OCI-LY1 (cell line): ENCODE results near the gene ZNF319.

Source experiments
- H2AFZ ChIP-seq: fragments of 200-600 bp; sonication (generic), shearing (Covaris generic); 2 replicates; pipeline ENCODE4 v1.6.0; 2014; ENCODE audit warnings: antibody characterized with exemption, mild to moderate bottlenecking, low read length
- H3F3A ChIP-seq: fragments of 200-600 bp; sonication (generic), shearing (Covaris generic); 2 replicates; pipeline ENCODE4 v1.6.0; 2014; ENCODE audit warnings: mild to moderate bottlenecking, antibody characterized with exemption, low read length, moderate library complexity; ENCODE audit not compliant: insufficient read depth
- H3K27ac ChIP-seq: fragments of 200-600 bp; sonication (generic); 2 replicates; pipeline ENCODE4 v1.5.1; 2014; ENCODE audit warnings: low read length, mixed run types, mild to moderate bottlenecking, low read depth; ENCODE audit not compliant: poor library complexity, severe bottlenecking
- H3K27me3 ChIP-seq: fragments of 200-600 bp; sonication (generic); 2 replicates; pipeline ENCODE4 v1.6.0; 2014; ENCODE audit warnings: antibody characterized with exemption, mild to moderate bottlenecking, low read length, moderate library complexity; ENCODE audit not compliant: insufficient read depth
- H3K36me3 ChIP-seq: fragments of 200-600 bp; sonication (generic); 2 replicates; pipeline ENCODE4 v1.6.1; 2014; ENCODE audit warnings: mild to moderate bottlenecking, antibody characterized with exemption, low read length, moderate library complexity, mixed read lengths; ENCODE audit not compliant: insufficient read depth
- H3K4me1 ChIP-seq: fragments of 200-600 bp; sonication (generic); 2 replicates; pipeline ENCODE4 v1.5.1; 2014; ENCODE audit warnings: mild to moderate bottlenecking, low read length, moderate library complexity; ENCODE audit not compliant: insufficient read depth, severe bottlenecking
- H3K4me2 ChIP-seq: fragments of 200-600 bp; sonication (generic), shearing (Covaris generic); 2 replicates; pipeline ENCODE4 v1.6.1; 2014; ENCODE audit warnings: low read length
- H3K4me3 ChIP-seq: fragments of 200-600 bp; sonication (generic); 2 replicates; pipeline ENCODE4 v1.5.1; 2014; ENCODE audit warnings: low read length, low read depth, mild to moderate bottlenecking, mixed read lengths; ENCODE audit not compliant: poor library complexity, severe bottlenecking
- H3K79me2 ChIP-seq: fragments of 200-600 bp; shearing (Covaris generic); 2 replicates; pipeline ENCODE4 v1.6.1; 2016; ENCODE audit warnings: mixed run types, low read length, mixed read lengths; ENCODE audit not compliant: insufficient read depth
- H3K9ac ChIP-seq: fragments of 200-600 bp; sonication (generic), shearing (Covaris generic); 2 replicates; pipeline ENCODE4 v1.6.1; 2014; ENCODE audit warnings: mild to moderate bottlenecking, low read length, mixed read lengths
- H3K9me2 ChIP-seq: fragments of 200-600 bp; sonication (generic), shearing (Covaris generic); 2 replicates; pipeline ENCODE4 v1.6.1; 2014; ENCODE audit warnings: low read depth, mild to moderate bottlenecking, low read length, mixed read lengths
- H3K9me3 ChIP-seq: fragments of 200-600 bp; shearing (Covaris generic); 2 replicates; pipeline ENCODE4 v1.6.1; 2014; ENCODE audit warnings: low read length, mixed read lengths
- H4K20me1 ChIP-seq: fragments of 200-600 bp; sonication (generic), shearing (Covaris generic); 2 replicates; pipeline ENCODE4 v1.6.0; 2016; ENCODE audit warnings: mild to moderate bottlenecking, low read length; ENCODE audit not compliant: insufficient read depth
- EZH2 ChIP-seq: fragments of 200-600 bp; sonication (generic), shearing (Covaris generic); IDR thresholded peaks from 2 replicates; pipeline ENCODE4 v1.8.0; 2017; ENCODE audit warnings: borderline replicate concordance, mixed run types, mild to moderate bottlenecking, antibody characterized with exemption, low read length, moderate library complexity, mixed read lengths
- TF ChIP-seq, protein P1 (sequence below): fragments of 200-600 bp; sonication (generic), shearing (Covaris generic); IDR thresholded peaks from 2 replicates; pipeline ENCODE4 v1.5.1; 2017; ENCODE audit warnings: mild to moderate bottlenecking, antibody characterized with exemption, low read length, moderate library complexity, mixed read lengths

Gene ZNF319

DNA sequence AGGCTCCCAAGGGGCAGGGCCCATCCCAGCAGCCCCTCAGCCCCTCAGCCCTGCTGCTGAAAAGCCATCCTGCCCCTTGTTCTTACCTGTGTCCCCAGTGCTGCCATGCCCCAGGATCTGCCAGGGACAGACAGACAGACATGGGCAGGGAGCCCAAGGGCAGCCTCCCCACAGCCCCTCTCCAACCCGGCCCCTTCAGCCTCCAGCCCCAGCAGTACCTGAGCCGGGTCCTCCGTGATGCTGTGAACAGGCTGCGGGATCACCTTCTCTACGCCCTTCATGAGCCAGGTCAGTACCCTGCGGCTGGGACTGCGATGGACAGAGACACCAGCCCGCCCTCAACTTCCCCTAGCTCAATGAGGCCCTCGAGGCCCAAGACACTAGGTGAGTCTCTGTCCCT, 37.7 kb downstream of the ZNF319 start:
- no peaks in the 10 kb centered on the region for H3K9me3 ChIP-seq
- no peak for TF ChIP-seq EZH2
- TF ChIP-seq, protein P1, sequence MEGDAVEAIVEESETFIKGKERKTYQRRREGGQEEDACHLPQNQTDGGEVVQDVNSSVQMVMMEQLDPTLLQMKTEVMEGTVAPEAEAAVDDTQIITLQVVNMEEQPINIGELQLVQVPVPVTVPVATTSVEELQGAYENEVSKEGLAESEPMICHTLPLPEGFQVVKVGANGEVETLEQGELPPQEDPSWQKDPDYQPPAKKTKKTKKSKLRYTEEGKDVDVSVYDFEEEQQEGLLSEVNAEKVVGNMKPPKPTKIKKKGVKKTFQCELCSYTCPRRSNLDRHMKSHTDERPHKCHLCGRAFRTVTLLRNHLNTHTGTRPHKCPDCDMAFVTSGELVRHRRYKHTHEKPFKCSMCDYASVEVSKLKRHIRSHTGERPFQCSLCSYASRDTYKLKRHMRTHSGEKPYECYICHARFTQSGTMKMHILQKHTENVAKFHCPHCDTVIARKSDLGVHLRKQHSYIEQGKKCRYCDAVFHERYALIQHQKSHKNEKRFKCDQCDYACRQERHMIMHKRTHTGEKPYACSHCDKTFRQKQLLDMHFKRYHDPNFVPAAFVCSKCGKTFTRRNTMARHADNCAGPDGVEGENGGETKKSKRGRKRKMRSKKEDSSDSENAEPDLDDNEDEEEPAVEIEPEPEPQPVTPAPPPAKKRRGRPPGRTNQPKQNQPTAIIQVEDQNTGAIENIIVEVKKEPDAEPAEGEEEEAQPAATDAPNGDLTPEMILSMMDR = no peak
- H3K9ac ChIP-seq = no peak overlapping the region
- no peaks in the 10 kb centered on the region for H3K9me2 ChIP-seq
- H3K36me3 ChIP-seq = no peaks in the 10 kb centered on the region
- H3K79me2 ChIP-seq = no peaks in the 10 kb centered on the region
- H3K4me2 ChIP-seq = no peak overlapping the region
- H3K4me3 ChIP-seq = no peak overlapping the region
- no peaks in the 10 kb centered on the region for H3F3A ChIP-seq
- H2AFZ ChIP-seq = no peak overlapping the region
- no peaks in the 10 kb centered on the region for H3K4me1 ChIP-seq
- H3K27me3 ChIP-seq = no peaks in the 10 kb centered on the region
- H3K27ac ChIP-seq = no peak overlapping the region
- H4K20me1 ChIP-seq = no peaks in the 10 kb centered on the region

DNA sequence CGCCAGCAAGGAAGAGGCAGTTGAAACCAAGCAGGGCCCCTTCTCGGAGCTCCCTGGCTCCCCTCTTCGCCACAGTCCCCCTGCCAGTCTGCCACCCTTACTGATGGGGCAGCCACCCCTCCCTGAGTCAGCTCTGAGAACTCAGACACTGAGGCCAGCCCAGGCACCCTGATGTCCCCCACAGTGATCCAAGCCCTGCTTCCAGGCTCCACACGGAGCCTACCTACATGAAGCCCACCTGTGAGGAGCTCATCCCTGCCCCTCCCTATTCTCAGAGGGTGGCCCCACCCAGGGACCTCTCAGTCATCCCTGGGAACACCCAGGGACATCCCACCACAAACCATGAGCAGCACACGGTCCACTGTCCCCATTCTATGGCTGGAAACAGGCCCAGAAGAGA, 38.4 kb downstream of the ZNF319 start:
- TF ChIP-seq, protein P1 = no peak
- TF ChIP-seq EZH2 = no peak
- H3K27ac ChIP-seq = no peak overlapping the region
- no peak overlapping the region for H3K4me3 ChIP-seq

DNA sequence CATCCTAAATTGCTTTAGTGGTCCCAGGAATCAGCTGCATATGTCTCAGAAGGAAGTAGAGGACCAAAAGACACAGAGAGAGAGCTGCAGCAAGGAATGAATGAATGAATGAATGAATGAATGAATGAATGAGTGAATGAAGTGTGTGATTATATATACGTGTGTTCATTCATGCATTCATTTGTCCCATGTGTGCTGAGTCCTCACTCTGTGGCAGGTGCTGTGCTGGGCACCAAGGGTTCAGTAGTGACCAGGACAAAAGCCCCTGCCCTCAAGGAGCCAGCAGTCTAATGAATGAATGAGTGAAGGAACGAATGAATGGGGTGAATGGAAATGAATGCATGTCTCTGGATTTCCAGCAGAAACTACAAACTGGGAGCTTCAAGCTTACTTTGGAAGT, 38.9 kb downstream of the ZNF319 start:
- Histone ChIP-seq H3K4me3 (no peak overlapping the region), H3K4me1 (no peaks in the 10 kb centered on the region), H2AFZ (no peak overlapping the region), H3K9ac (no peak overlapping the region), H3F3A (no peaks in the 10 kb centered on the region), H3K27me3 (no peaks in the 10 kb centered on the region), H3K36me3 (no peaks in the 10 kb centered on the region), H4K20me1 (no peaks in the 10 kb centered on the region), H3K9me2 (no peaks in the 10 kb centered on the region), H3K79me2 (no peaks in the 10 kb centered on the region), H3K4me2 (no peak overlapping the region), H3K27ac (no peak overlapping the region), H3K9me3 (no peaks in the 10 kb centered on the region)
- TF ChIP-seq EZH2 = no peak

More for the DNA sequence above, 38.4 kb downstream of the ZNF319 start:
- no peaks in the 10 kb centered on the region for H3K27me3 ChIP-seq
- no peak overlapping the region for H2AFZ ChIP-seq
- no peaks in the 10 kb centered on the region for H4K20me1 ChIP-seq
- H3K9ac ChIP-seq = no peak overlapping the region
- no peaks in the 10 kb centered on the region for H3K79me2 ChIP-seq
- H3K4me1 ChIP-seq = no peaks in the 10 kb centered on the region
- no peaks in the 10 kb centered on the region for H3K9me2 ChIP-seq
- no peaks in the 10 kb centered on the region for H3K9me3 ChIP-seq
- no peak overlapping the region for H3K4me2 ChIP-seq
- no peaks in the 10 kb centered on the region for H3F3A ChIP-seq
- no peaks in the 10 kb centered on the region for H3K36me3 ChIP-seq

DNA sequence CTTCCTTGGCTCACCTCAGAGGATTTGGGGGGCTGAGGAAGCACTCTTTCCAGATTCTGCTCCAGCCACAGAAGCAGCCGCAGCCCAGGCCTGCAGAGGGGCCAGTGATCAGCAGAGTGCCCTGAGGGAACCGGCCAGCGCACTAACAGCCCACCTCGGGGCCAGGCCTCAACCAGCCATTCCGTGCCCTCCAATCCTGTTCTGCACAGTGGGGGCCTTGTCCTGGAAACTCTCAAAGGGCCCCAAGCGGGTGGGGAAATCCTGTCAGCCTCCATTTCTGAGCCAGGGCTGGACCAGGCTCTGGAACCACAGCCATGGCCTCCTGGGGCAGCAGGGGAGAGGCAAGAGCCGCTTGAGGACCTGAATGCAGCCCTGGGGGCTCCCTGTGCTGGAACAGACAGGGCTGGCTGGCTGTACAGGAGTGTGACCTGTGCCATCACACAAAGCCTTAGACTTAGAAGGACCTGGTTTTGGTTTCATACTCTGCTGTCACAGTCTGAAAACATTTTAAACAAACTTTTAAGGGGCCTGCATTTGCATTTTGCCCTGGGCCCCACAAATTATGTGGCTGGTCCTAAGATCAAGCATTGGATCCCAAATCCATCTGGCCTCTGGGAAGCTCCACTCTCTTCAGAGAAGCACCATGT, 39.5 kb downstream of the ZNF319 start:
- Histone ChIP-seq H3K4me3 (no peak overlapping the region), H4K20me1 (no peaks in the 10 kb centered on the region), H3K9me2 (no peaks in the 10 kb centered on the region), H3K9ac (no peak overlapping the region), H3K4me2 (no peak overlapping the region), H3K4me1 (no peaks in the 10 kb centered on the region), H3K9me3 (no peaks in the 10 kb centered on the region), H3K27me3 (no peaks in the 10 kb centered on the region), H3F3A (no peaks in the 10 kb centered on the region), H2AFZ (no peak overlapping the region), H3K79me2 (no peaks in the 10 kb centered on the region), H3K36me3 (no peaks in the 10 kb centered on the region), H3K27ac (no peak overlapping the region)
- TF ChIP-seq, protein P1 = no peak
- no peak for TF ChIP-seq EZH2
